WI38 (cell line): ENCODE measurements around the gene HDAC4.
A peak's percentile ranks its signal among the peaks of the same experiment; 100 is the strongest.

Experiments used
- H3K4me3 ChIP-seq: 2 replicates; pipeline ENCODE4 v1.5.1; 2011; ENCODE audit warnings: low read depth, mild to moderate bottlenecking, control low read depth, low read length
- CTCF ChIP-seq: IDR thresholded peaks from 2 replicates; pipeline ENCODE4 v1.5.1; 2012; ENCODE audit warnings: low read depth, mild to moderate bottlenecking, control low read depth, low read length

HDAC4 gene

GRCh38 chr2:239312081-239312511 is 88.7 kb downstream of the HDAC4 start:
- no peak for TF ChIP-seq CTCF

GRCh38 chr2:239311132-239312040 is 89.4 kb downstream of the HDAC4 start:
- H3K4me3 ChIP-seq = no peak overlapping the region
- TF ChIP-seq CTCF = no peak

More at GRCh38 chr2:239312081-239312511, 88.7 kb downstream of the HDAC4 start:
- H3K4me3 ChIP-seq = no peak overlapping the region

- H3K4me3 ChIP-seq = no peak overlapping the region
Measured at GRCh38 chr2:239310401-239311061, 90.3 kb downstream of the HDAC4 start.

GRCh38 chr2:239309398-239310245 is 91.2 kb downstream of the HDAC4 start:
- peak overlapping the region; percentile 45 for H3K4me3 ChIP-seq
- TF ChIP-seq CTCF = no peak

More at GRCh38 chr2:239310401-239311061, 90.3 kb downstream of the HDAC4 start:
- TF ChIP-seq CTCF = no peak

- H3K4me3 ChIP-seq = peak overlapping the region; percentile 45
- no peak for TF ChIP-seq CTCF
Measured at GRCh38 chr2:239308661-239309397, 92.0 kb downstream of the HDAC4 start.

GRCh38 chr2:239307921-239308613 is 92.8 kb downstream of the HDAC4 start:
- no peak for TF ChIP-seq CTCF
- H3K4me3 ChIP-seq = peak overlapping the region; percentile 45
